LNCAP (cell line): ENCODE results near the gene KNG1.

ENCODE experiments used
- CTCF ChIP-seq: fragments of 450-650 bp; IDR thresholded peaks from 2 replicates; pipeline ENCODE4 v1.5.1; 2017; ENCODE audit warnings: mild to moderate bottlenecking

KNG1 gene

GRCh38 chr3:186717039-186717457 lies at the start of gene KNG1:
KNG1 (plus strand) TSS chr3:186717359; CDS start chr3:186717543, 184 bp downstream.
- TF ChIP-seq CTCF, result no peak

- TF ChIP-seq CTCF, result no peak
Measured at GRCh38 chr3:186668426-186668825, 48.7 kb upstream of the KNG1 start.

- no peak for TF ChIP-seq CTCF
Measured at GRCh38 chr3:186669378-186670084, 47.6 kb upstream of the KNG1 start.

GRCh38 chr3:186670155-186670554 lies 47.0 kb upstream of the KNG1 start:
- no peak for TF ChIP-seq CTCF

GRCh38 chr3:186671051-186671450 lies 46.1 kb upstream of the KNG1 start:
- TF ChIP-seq CTCF, result no peak

GRCh38 chr3:186678604-186679003 lies 38.6 kb upstream of the KNG1 start:
- no peak for TF ChIP-seq CTCF

GRCh38 chr3:186679151-186679550 lies 38.0 kb upstream of the KNG1 start:
- TF ChIP-seq CTCF, result no peak

GRCh38 chr3:186680869-186681268 lies 36.3 kb upstream of the KNG1 start:
- TF ChIP-seq CTCF, result no peak
